Measurements from ENCODE around the gene TIE1.
A peak's percentile ranks its signal among the peaks of the same experiment; 100 is the strongest.

Gene TIE1

GRCh38 chr1:43293896-43294760, 6.7 kb upstream of the TIE1 start:
- DNase-seq: peak; percentile 49

- DNase-seq: no peak
Observed at GRCh38 chr1:43294761-43295160, 6.0 kb upstream of the TIE1 start.

GRCh38 chr1:43296207-43296606, 4.6 kb upstream of the TIE1 start:
- DNase-seq: no peak

GRCh38 chr1:43298055-43298454, 2.7 kb upstream of the TIE1 start:
- DNase-seq: no peak

- no peak for DNase-seq
Observed at GRCh38 chr1:43299101-43299500, 1.7 kb upstream of the TIE1 start.

- no peak for DNase-seq
Observed at GRCh38 chr1:43302201-43302600, 1.4 kb downstream of the TIE1 start.

GRCh38 chr1:43302721-43303470, 2.1 kb downstream of the TIE1 start:
- DNase-seq: no peak

- DNase-seq: no peak
Observed at GRCh38 chr1:43303471-43304313, 2.9 kb downstream of the TIE1 start.

- no peak for DNase-seq
Observed at GRCh38 chr1:43304314-43304681, 3.5 kb downstream of the TIE1 start.

GRCh38 chr1:43304771-43305300, 4.1 kb downstream of the TIE1 start:
- DNase-seq: no peak

- DNase-seq: no peak
Observed at GRCh38 chr1:43305461-43305860, 4.7 kb downstream of the TIE1 start.

GRCh38 chr1:43305926-43306687, 5.3 kb downstream of the TIE1 start:
- DNase-seq: no peak

- DNase-seq: no peak
Observed at GRCh38 chr1:43306688-43307457, 6.1 kb downstream of the TIE1 start.

GRCh38 chr1:43307458-43308158, 6.8 kb downstream of the TIE1 start:
- no peak for DNase-seq

- DNase-seq: no peak
Observed at GRCh38 chr1:43308635-43309404, 8.0 kb downstream of the TIE1 start.

GRCh38 chr1:43309405-43310025, 8.7 kb downstream of the TIE1 start:
- peak; percentile 58 for DNase-seq

- DNase-seq: no peak
Observed at GRCh38 chr1:43311521-43311920, 10.7 kb downstream of the TIE1 start.

- DNase-seq: no peak
Observed at GRCh38 chr1:43312212-43312623, 11.4 kb downstream of the TIE1 start.
